ENCODE data around the gene SLC8A2.
A peak's percentile ranks its signal among the peaks of the same experiment; 100 is the strongest.
"Not testable (repeated sequence)": the region's sequence is repeated elsewhere in the genome, so short reads cannot be mapped to it uniquely, and the experiment has no call there.

The SLC8A2 gene

DNA sequence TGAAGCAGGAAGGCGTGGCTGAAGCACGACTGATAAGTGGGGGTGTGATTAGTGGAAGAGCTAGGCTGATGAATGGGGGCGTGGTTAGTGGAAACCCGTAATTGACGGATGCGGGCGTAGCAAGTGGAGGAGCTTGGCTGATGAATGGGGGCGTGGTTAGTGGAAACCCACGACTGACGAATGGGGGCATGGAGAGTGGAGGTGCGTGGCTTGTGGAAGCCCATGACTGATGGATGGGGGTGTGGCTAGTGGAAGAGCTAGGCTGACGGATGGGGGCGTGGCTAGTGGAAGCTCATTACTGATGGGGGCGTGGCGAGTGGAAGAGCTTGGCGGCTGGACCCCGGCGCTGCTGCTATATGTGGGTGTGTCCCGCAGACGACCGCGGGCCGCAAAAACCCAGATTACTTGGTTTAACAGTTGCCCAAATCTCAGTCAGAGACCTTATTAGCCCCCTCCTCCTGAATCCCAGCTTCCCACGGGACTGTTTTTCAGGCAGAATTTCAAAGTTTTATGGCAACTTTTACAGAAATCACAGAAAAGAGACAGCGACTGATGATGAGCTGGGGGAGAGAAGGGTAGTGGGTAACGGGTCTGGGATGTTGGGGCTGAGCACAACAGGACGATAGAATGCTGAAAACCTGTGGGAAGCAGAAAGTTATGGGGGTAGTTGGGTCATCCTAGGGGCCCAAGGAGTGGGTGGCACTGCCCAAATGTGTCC, 43.4 kb downstream of the SLC8A2 start:
- peak; percentile 97 for DNase-seq

DNA sequence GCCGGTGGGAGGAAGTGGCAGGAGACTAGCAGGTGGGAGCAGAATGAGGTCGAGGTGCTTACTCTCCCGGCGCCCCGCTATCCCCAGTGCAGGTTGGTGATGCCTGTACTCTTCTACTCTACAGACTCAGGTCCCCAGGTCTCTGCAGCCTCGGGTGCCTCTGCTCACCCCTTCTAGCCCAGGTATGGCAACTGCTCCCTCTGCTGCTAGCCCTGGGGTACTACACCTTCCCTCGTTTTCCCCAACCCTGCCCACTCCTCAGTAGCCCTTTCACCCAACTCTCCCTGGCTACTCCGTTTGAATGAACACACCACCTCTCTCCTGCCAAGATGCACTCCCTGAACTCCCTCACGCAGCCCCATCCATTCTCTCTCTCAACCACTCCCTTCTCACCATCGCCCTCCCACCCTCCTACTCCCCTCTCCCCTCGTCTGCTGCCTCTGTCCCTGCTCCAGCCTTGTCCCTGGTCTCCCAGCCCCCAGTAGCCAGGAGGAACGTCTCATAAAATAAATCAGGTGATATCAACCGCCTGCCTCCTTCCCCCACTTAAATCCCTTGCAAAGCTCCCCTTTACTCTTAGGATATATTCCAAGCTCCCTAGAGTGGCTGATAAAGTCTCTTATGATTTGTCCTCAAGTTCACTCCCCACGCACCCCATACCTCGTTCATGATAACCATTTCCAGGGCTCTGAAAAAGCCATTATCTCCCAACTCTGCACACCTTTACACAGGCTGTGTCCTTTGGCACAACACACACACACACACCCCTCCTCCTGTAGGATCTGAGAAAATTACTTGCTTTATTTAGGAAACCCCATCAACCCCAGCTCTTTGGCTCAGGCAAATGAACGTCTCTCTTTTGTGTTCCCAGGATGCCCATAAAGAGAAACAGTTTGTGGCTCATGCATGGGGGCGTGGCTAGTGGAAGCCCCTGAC, 44.2 kb downstream of the SLC8A2 start:
- DNase-seq = peak; percentile 68

DNA sequence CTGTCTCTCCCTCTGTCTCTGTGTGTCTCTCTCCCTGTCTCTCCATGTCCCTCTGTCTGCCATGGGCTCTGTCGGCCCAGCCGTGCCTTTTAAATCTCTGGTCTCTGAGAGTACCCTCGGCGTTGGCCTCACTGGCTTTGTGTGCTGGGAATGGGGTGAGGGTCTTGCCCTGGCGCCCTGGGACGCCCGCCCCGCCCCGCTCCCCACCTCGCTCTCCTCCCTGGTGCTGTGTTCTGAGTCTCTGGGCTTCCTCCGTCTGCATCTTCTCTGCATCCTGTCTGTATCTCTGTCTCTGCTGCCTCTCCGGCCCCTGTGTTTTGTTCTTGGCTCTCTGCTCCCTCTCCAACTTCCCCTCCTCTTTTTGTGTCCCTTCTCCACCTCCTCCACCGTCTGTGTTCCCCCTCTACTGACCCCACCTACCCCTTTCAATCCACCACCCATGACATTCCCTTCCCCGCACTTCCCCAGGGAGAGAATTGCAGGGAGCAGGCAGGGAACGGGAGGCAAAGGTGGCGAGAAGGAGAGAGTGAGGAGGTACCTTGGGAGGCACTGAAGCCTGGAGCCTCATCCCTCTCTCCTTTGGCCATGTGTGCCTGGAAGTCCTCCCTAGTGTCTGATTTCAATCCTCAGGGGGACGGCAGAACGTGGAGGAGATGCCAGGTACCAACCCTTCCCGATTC, 48.4 kb downstream of the SLC8A2 start:
- DNase-seq = no peak

DNA sequence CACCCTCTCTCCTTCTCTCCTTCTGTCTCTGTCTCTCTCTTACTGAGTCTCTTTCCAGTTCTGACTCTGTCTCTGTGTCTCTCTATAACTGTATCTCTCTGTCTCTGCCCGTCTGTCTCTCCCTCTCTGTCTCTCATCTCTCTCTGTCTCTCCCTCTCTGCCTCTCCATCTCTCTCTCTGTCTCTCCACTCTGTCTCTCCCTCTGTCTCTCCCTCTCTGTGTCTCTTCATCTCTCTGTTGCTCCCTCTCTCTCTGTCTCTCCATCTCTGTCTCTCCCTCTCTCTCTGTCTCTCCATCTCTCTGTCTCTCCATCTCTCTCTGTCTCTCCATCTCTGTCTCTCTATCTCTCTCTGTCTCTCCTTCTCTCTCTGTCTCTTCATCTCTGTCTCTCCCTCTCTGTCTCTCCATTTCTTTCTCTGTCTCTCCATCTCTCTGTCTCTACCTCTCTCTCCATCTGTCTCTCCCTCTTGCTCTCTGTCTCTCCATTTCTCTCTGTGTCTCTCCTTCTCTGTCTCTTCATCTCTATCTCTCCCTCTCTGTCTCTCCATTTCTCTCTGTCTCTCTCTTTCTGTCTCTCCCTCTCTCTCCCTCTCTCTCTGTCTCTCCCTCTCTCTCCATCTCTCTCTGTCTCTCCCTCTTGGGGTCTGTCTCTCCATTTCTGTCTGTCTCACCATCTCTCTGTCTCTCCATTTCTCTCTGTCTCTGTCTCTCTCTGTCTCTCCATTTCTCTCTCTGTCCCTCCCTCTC, 49.1 kb downstream of the SLC8A2 start:
- DNase-seq = no peak

DNA sequence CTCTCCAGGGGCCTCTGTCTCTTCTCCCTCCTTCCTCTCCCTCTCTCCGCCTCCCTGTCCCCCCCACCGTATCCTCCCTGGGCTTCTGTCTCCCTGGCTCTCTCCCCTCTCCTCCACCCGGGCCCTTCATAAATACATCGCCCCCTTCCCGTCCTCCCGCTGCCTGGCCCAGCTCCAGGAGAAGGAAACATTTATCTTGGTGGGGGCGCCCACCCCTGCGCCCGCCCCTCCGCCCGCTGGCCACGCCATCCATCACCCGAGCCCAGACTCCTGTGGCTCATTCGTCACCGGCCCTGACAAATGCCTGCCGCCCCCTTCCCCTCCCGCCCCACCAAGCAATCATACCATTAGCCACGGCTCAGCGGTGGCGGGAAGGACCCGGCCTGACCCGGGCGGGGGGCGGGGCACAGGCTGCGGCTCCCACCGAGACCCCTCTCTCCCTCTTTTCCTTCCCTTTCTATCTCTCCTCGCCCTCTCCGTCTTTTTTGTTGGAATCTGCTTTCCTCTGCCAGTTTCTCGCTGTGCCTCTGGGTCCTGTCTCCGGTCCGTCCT, 49.8 kb downstream of the SLC8A2 start:
- no peak for DNase-seq

DNA sequence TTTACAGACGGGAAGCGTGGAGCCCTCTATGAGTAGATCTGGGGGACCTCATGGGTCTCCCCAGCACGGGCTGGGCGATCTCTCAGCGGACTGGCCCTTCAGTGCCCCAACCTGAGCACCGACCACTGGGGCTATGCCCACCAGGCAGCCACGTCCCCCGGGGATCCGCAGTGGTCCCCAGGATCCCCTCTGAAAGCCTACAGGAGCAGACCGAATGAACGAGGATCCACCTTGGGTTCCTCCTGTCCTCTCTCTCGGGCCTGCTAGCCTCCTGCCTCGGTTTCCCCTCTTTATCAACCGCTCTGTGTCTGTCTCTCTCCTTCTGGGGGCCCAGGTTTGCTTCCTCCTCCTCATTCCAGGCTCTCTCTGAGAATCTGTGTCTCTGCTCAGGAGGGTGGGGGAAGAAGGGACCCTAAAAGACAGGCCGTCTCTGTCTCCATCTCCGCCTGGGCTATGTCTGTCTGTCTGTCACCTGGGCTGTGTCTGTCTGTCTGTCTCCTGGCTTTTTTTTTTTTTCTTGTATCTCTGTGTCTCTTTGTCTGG, 50.4 kb downstream of the SLC8A2 start:
- no peak for DNase-seq

DNA sequence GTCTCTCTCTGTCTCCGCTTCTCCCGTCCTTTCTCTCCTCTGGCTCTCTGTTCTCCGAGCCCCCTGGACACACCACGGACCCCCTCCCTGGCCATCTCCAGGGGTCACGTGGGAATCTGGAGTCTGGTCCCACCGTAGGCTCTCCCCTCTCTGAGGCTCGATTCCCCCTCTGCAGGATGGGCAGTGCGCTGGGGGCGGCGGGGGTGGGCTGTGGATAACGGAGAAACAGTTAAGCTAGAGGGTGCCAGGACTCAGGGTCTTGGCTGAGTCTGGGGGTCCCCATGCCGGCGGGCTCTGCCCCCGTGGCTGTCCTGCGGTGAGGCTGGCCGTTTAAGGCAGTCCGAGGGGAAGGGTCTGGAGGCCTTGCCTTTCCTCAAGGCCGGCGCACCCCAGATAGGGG, 51.9 kb downstream of the SLC8A2 start:
- no peak for DNase-seq

DNA sequence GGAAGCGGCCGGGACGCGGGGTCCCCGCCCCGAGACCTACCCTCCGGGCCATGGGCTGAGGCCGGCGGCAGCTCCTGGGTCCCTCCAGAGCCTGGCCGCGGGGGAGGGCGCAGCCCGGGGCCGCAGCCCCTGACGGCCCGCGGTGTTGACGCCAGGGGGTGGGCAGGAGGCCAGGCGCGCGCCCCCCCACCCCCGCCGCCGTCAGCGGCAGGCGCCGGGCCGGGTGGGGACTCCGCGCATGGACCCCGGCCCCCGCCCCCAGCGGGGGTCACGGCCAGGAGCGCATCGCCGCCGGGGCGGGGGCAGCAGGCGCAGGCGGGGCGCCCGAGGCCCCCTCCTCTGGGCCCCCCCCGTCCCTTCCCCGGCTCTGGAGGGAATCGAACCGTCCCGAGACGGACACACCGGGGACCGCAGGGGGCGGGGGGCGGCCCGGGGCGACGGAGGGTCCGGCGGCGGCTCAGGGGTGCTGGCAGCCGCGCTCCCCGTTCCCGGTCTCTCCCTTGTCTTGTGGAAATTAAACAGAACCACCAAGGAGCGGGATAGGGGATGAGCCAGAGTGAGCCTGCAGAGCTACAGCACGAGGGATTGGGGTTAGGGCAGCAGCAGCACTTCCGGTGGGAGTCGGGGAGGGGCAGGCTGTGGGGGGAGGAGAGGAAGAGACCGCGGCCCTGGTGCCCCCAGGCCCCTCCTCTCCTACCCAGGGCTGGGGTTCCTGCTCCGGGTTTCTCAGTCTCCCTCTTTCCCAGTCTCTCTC, 52.5 kb downstream of the SLC8A2 start, which contains the start of gene MEIS3:
MEIS3 (minus strand) TSS at position 498 of the 754 bp plus-strand sequence; CDS start at position 52, 446 bp downstream.
- no peak for DNase-seq

DNA sequence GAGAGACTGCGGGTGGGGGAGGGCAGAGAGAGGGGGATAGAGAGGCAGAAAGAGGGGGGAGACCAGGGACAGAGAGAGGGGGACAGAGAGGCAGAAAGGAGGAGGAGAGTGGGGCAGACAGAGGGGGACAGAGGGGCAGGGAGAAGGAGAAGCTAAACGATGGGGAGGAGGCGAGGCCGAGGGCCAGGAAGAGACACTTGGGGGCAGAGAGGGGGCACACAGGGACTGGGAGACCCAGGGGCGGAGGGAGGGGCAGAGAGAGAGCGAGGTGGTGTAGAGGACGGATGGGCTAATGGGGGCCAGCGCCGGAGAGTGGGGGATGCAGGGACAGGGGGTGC, 53.0 kb downstream of the SLC8A2 start:
- no peak for DNase-seq

DNA sequence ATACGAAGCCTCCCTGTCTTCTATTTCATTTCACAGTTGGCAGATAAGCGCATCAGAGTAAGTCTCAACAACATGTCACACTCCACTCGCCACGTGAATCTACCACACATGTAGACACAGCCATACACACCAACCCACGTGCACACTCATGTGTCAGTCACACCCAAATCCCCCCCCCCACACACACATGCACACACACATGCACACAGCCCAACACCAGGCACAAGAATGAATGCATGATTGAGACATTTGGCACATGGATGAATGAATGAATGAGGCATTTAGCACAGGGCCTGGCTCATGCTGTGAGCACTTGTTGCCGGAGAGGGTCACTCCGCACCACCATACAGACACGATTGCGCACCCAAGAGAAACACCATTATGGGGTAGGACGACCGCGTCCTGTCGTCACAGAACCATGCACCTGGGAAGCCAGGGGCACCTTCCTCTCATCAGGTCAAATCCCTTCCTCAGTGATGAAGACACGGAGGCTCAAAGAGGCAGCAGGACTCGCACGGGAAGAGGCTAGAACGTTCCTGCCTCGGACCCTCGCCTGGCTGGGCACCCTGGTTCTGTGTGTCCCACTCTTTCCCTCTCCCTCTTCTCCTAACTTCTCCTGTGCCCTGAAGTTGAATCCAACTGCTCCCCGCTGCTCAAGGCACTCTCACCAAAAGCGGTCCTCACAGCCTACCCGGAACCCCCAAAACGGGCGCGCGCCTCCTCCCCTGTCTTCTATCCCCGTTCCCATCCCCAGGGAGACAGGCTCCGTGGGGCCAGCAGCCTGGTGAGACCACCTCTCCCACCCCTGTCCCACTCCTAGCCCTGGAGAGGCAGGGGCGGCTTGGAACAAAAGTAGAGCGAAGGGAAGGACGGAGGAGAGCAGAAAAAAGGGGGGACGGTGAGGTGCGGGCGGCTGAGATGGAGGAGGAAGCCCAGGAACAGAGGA, 53.7 kb downstream of the SLC8A2 start:
- DNase-seq = no peak

DNA sequence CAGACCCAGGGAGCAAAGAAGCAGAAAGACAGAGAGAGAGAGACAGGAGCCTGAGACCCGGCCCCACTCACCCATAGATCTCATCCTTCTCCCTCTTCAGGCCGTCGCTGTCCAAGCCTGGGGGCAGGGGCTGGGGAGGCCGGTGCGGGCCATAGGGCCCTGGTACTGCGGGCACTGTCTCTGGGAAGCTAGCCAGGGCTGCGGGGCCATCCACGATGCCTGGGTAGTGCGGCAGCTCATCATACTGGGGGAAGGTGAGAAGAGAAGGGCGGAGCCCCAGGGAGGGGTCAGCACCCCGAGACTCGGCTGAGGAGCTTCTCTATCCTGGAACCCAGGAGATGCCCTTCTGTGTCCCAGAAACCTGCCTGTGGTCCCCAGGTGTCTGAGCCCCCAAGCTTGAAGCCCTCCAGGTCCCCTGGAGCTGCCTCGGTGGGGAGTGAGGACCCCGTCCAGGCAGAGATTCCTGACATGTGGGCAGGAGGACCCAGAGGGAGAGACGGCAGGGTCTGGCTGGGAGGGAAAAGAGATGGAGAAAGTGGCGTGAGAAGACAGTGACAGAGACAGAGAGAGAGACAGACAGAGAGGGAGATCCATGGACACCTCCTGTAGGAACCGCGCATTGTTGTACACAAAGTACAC, 54.5 kb downstream of the SLC8A2 start:
- DNase-seq = no peak

DNA sequence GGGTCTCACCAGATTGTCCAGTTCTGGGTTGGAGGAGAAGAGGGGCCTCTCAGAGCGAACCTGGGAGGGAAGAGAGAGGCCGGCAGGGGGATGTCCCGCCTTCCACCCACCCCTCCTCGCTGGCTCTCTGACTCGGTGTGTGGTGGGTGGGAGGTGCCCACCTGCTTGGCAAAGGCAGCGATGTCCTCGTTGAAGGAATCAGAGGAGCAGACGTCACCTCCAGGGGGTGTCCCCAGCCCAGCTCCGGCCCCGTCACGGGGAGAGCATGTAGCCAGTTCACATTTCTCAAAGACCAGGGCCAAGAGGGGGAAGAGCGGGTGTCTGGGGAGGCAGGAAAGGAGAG, 55.1 kb downstream of the SLC8A2 start:
- DNase-seq = no peak

DNA sequence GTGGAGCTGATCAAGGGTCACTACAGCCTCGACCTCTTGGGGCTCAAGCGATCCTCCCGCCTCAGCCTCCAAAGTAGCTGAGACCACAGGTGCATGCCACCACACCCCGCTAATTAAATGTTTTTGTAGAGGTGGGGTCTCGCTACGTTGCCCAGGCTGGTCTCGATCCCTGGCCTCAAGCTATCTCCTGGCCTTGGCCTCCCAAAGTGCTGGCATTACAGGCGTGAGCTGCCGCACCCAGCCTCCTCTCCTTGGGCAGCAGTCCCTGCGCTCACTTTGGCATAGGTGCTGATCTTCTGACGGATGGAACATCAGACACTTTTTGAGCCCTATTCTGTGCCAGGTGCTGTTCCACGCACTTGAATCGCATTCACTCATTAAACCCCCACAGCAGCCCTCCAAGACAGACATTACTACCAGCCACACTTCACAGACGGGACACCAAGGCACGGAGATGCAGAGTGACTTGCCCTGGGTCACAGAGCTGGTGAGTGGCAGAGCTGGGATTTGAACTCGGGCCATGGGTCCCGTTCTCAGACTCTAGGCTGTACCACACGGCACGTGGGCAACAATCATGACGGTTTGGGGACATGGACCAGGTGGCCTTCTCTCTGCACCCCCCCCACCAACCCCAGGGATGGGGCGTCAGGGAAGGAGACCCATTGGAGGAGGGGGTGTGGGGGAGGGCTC, 55.6 kb downstream of the SLC8A2 start:
- no peak for DNase-seq

DNA sequence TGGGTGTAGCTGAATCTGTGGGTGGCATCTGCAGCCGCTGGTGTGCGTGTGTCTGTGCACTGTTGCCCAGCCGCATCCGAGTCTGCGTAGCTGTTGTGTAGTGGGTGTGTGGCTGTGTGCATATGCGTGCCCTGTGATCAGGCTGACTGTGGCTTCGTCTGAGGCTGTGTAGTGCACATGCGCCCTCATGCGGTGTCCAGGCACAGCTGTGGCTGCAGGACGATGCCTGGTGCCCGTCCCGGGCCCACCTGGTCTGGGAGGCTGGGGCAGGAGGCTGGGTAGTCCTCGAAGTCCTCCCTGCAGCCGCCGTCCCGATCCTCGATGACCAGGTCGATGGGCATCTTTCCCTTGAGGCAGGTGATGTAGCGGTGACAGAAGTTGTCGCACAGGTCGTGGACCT, 57.2 kb downstream of the SLC8A2 start:
- no peak for DNase-seq

DNA sequence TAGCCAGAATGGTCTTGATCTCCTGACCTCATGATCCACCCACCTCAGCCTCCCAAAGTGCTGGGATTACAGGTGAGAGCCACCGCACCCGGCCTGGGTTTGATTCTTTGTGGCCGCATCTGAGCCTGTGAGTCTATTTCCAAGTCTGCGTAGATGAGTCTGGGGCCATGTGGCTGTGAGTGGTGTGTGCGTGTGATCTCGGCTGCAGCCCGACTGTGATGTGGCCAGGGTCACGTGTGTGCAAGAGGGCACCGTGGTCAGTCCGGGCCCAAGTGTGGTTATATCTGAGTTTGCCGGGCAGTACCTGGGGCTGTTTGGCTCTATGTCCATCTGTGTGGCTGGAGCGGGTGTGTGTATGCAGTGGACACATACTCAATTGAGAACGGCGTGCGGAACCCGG, 57.8 kb downstream of the SLC8A2 start:
- no peak for DNase-seq

DNA sequence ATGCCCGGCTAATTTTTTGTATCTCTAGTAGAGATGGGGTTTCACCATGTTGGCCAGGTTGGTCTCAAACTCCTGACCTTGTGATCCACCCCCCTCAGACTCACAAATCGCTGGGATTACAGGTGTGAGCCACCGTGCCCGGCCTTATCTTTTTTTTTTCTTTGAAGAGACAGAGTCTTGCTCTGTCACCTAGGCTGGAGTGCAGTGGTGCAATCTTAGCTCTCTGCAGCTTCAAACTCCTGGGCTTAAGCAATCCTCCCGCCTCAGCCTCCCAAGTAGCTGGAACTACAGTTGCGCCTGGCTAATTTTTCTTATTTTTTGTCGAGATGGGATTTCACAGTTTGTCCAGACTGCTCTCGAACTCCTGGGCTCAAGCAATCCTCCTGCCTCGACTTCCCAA, 60.0 kb downstream of the SLC8A2 start:
- not testable (repeated sequence) for DNase-seq

DNA sequence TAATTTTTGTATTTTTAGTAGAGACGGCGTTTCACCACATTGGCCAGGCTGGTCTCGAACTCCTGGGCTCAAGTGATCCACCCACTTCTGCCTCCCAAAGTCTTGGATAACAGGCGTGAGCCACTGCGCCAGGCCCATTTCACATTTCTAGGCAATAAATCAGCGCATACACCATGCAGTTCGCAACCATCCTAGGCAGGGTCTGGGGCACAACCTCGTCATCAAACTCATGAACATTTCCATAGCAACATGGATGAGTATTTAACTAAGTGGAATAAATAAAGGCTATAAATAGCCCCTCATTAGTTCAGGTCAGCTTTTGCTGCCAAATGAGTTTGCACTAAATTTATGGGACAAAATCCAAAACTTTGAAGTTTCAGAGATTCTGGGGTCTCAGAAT, 60.6 kb downstream of the SLC8A2 start:
- no peak for DNase-seq

DNA sequence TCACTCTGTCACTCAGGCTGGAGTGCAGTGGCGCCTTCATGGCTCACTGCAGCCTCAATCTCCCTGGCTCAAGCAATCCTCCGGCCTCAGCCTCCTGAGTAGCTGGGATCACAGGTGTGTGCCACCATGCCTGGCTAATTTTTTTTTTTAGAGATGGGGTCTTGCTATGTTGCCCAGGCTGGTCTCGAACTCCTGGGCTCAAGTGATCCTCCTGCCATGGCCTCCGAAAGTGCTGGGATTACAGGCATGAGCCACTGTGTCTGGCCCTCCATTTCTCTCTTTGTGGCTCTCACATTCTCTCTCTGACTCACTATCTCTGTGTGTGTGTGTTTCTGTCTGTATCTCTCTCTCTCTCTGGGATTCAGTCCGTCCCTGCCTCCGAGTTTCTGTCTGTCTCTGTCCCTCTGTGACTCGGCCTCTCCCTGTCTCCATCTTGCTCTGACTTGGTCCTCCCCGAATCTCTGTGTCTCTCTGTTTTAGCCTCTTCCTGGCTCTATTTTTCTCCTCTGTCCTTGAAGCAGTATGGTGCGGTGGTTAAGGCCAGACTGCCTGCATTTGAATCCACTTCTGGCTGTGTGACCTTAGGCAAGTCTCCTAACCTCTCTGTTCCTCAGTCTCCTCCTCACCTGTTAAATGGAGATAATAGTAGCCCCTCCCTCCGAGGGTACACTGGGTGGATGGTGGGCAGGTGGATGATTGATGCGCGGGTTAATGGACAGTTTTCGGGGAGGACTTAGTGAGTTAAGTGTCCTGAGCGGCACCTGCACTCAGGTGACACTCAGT, 63.3 kb downstream of the SLC8A2 start:
- DNase-seq = no peak

DNA sequence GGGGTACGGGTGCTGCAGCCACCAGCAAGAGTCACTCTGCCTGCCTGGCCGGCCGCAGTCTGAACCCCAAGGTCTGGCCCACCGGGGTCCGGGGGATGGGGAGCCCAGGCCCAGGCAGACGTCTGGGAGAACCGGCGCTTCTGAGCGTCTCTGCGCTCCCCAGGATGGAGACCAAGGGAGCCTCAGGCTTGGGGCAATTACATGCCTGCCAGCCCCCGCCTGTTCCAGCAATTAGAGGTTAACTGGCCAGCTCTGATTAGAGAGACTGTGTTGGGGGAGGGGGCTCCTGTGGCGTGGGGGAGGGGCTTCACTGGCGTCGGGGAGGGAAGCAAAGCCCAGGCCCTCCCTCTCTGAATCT, 64.3 kb downstream of the SLC8A2 start:
- DNase-seq = no peak

Measured in NCI-H774 (cell line).